NB4 (cell line): Measurements from ENCODE around the gene COQ4.

Experiments used
- MYC ChIP-seq: IDR thresholded peaks from 2 replicates; pipeline ENCODE4 v1.6.1; 2011; ENCODE audit warnings: low read depth, low read length
- POLR2A ChIP-seq: IDR thresholded peaks from 2 replicates; pipeline ENCODE4 v1.6.1; 2011; ENCODE audit warnings: mild to moderate bottlenecking; ENCODE audit not compliant: insufficient read length; ENCODE audit errors: extremely low read depth
- TF ChIP-seq, protein P1 (sequence below): IDR thresholded peaks from one replicate; pipeline ENCODE4 v1.5.1; 2012; ENCODE audit warnings: low read depth, low read length

DNA sequence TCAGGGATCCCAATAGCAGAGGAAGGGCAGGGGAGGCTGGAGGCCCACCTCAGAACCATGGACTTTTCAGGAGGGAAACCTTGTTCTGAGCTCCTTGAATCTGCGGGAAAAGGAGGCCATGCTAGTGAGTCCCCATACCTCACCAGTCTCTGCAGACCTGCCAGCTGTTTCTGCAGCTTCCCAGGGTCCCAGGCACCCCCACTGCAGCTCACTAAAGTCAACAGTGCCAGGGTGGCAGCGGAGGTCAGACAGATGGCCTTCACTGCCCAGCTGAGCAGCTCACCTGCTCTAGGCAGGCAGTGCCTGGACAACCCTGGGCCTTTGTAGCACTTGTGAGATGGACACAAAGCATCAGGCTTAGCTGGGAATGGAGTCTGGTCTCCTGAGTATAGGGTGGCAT, 13.3 kb downstream of the COQ4 start:
- TF ChIP-seq POLR2A (no peak), MYC (no peak)
- TF ChIP-seq, protein P1, sequence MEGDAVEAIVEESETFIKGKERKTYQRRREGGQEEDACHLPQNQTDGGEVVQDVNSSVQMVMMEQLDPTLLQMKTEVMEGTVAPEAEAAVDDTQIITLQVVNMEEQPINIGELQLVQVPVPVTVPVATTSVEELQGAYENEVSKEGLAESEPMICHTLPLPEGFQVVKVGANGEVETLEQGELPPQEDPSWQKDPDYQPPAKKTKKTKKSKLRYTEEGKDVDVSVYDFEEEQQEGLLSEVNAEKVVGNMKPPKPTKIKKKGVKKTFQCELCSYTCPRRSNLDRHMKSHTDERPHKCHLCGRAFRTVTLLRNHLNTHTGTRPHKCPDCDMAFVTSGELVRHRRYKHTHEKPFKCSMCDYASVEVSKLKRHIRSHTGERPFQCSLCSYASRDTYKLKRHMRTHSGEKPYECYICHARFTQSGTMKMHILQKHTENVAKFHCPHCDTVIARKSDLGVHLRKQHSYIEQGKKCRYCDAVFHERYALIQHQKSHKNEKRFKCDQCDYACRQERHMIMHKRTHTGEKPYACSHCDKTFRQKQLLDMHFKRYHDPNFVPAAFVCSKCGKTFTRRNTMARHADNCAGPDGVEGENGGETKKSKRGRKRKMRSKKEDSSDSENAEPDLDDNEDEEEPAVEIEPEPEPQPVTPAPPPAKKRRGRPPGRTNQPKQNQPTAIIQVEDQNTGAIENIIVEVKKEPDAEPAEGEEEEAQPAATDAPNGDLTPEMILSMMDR, result no peak
